H9 (cell line): ENCODE data around the gene TSPAN9. TPM values are rescaled to one million over a fixed set of nuclear protein-coding genes. Genes with fewer than 3 reads are reported as not detected.

Source experiments
- DNase-seq: peaks from one replicate; pipeline ENCODE4 v3.0.0-alpha.2; 2017
- H2AFZ ChIP-seq: one replicate; pipeline ENCODE4 v1.6.1; 2013; ENCODE audit warnings: mild to moderate bottlenecking, low read length, control low read depth, moderate library complexity
- H2AK5ac ChIP-seq: 2 replicates; pipeline ENCODE4 v1.6.1; 2013; ENCODE audit warnings: low read length, control low read depth, mixed read lengths; ENCODE audit not compliant: insufficient read length
- H2BK120ac ChIP-seq: one replicate; pipeline ENCODE4 v1.6.1; 2013; ENCODE audit warnings: low read depth, mild to moderate bottlenecking, low read length, control low read depth, inconsistent platforms; ENCODE audit not compliant: poor library complexity, severe bottlenecking
- H2BK12ac ChIP-seq: 2 replicates; pipeline ENCODE4 v1.6.1; 2013; ENCODE audit warnings: low read length, control low read depth, mixed read lengths, low read depth; ENCODE audit not compliant: insufficient read length
- H2BK15ac ChIP-seq: 2 replicates; pipeline ENCODE4 v1.6.1; 2013; ENCODE audit warnings: low read depth, low read length, control low read depth
- H2BK20ac ChIP-seq: one replicate; pipeline ENCODE4 v1.6.1; 2013; ENCODE audit warnings: low read depth, mild to moderate bottlenecking, low read length, control low read depth, inconsistent platforms; ENCODE audit not compliant: poor library complexity, severe bottlenecking
- H2BK5ac ChIP-seq: 2 replicates; pipeline ENCODE4 v1.6.1; 2013; ENCODE audit warnings: low read length, control low read depth, mixed read lengths; ENCODE audit not compliant: insufficient read length
- H3K14ac ChIP-seq: 2 replicates; pipeline ENCODE4 v1.6.1; 2013; ENCODE audit warnings: low read length, control low read depth; ENCODE audit not compliant: insufficient read depth
- H3K18ac ChIP-seq: 2 replicates; pipeline ENCODE4 v1.6.1; 2013; ENCODE audit warnings: low read depth, mild to moderate bottlenecking, mixed read lengths, low read length, control low read depth; ENCODE audit not compliant: insufficient read length
- H3K23ac ChIP-seq: 2 replicates; pipeline ENCODE4 v1.6.1; 2013; ENCODE audit warnings: low read length, control low read depth, mixed read lengths, low read depth; ENCODE audit not compliant: insufficient read length
- H3K23me2 ChIP-seq: 2 replicates; pipeline ENCODE4 v1.6.1; 2013; ENCODE audit warnings: low read depth, mild to moderate bottlenecking, mixed read lengths, low read length, control low read depth; ENCODE audit not compliant: insufficient read length, poor library complexity, severe bottlenecking
- H3K27ac ChIP-seq: 2 replicates; pipeline ENCODE4 v1.5.1; 2013; ENCODE audit warnings: low read length, control low read depth, mixed read lengths, low read depth; ENCODE audit not compliant: insufficient read length
- H3K27me3 ChIP-seq: 2 replicates; pipeline ENCODE4 v1.6.1; 2013; ENCODE audit warnings: low read length, control low read depth, inconsistent platforms; ENCODE audit not compliant: insufficient read depth
- H3K4ac ChIP-seq: 2 replicates; pipeline ENCODE4 v1.6.1; 2013; ENCODE audit warnings: low read depth, mild to moderate bottlenecking, control low read depth, inconsistent platforms, low read length, moderate library complexity
- H3K4me1 ChIP-seq: 2 replicates; pipeline ENCODE4 v1.6.1; 2013; ENCODE audit warnings: low read length, control low read depth, inconsistent platforms; ENCODE audit not compliant: insufficient read depth
- H3K4me2 ChIP-seq: 2 replicates; pipeline ENCODE4 v1.6.1; 2013; ENCODE audit warnings: low read length, control low read depth, mixed read lengths; ENCODE audit not compliant: insufficient read length, insufficient read depth
- H3K56ac ChIP-seq: 2 replicates; pipeline ENCODE4 v1.6.1; 2013; ENCODE audit warnings: low read depth, mild to moderate bottlenecking, mixed read lengths, low read length, control low read depth; ENCODE audit not compliant: insufficient read length
- H3K79me1 ChIP-seq: 2 replicates; pipeline ENCODE4 v1.6.1; 2013; ENCODE audit warnings: low read depth, mild to moderate bottlenecking, moderate library complexity, low read length, control low read depth, inconsistent platforms; ENCODE audit not compliant: insufficient read depth, poor library complexity, severe bottlenecking
- H3K79me2 ChIP-seq: 2 replicates; pipeline ENCODE4 v1.6.1; 2013; ENCODE audit warnings: low read length, control low read depth, inconsistent platforms; ENCODE audit not compliant: insufficient read depth
- H3K9ac ChIP-seq: 2 replicates; pipeline ENCODE4 v1.6.1; 2013; ENCODE audit warnings: low read length, control low read depth, mixed read lengths; ENCODE audit not compliant: insufficient read length; ENCODE audit errors: extremely low read depth
- H3K9me3 ChIP-seq: one replicate; pipeline ENCODE4 v1.6.1; 2013; ENCODE audit warnings: low read depth, low read length, inconsistent platforms; ENCODE audit not compliant: control insufficient read depth
- H3T11ph ChIP-seq: one replicate; pipeline ENCODE4 v1.6.1; 2013; ENCODE audit warnings: mild to moderate bottlenecking, low read length, control low read depth, inconsistent platforms
- H4K20me1 ChIP-seq: one replicate; pipeline ENCODE4 v1.6.1; 2013; ENCODE audit not compliant: control insufficient read depth, insufficient read length, insufficient read depth
- H4K5ac ChIP-seq: 2 replicates; pipeline ENCODE4 v1.6.1; 2013; ENCODE audit warnings: low read depth, mild to moderate bottlenecking, mixed read lengths, low read length, control low read depth; ENCODE audit not compliant: insufficient read length
- H4K8ac ChIP-seq: replicated peaks from 2 replicates; pipeline ENCODE4 v1.6.1; 2013; ENCODE audit warnings: low read length, control low read depth, mixed read lengths, low read depth; ENCODE audit not compliant: insufficient read length
- H4K91ac ChIP-seq: 2 replicates; pipeline ENCODE4 v1.6.1; 2013; ENCODE audit warnings: low read depth, mild to moderate bottlenecking, moderate library complexity, mixed read lengths, low read length, control low read depth; ENCODE audit not compliant: insufficient read length
- H3K27ac Mint-ChIP-seq, 3 experiments: 2 replicates in 2 of 3; 3 replicates in 1 of 3; pipeline ENCODE4 v1.8.0; 2020 to 2021; ENCODE audit warnings: mixed read lengths in 3 of 3, mild to moderate bottlenecking in 1 of 3, moderate library complexity in 1 of 3
- H3K27me3 Mint-ChIP-seq: 2 replicates; pipeline ENCODE4 v1.8.0; 2021; ENCODE audit warnings: low read depth, mild to moderate bottlenecking, moderate library complexity, mixed read lengths
- H3K36me3 Mint-ChIP-seq, 3 experiments: 2 replicates in 2 of 3; 3 replicates in 1 of 3; pipeline ENCODE4 v1.8.0; 2020 to 2021; ENCODE audit warnings: low read depth in 3 of 3, mixed read lengths in 3 of 3; ENCODE audit not compliant: insufficient read depth in 1 of 3
- H3K4me1 Mint-ChIP-seq, 2 experiments: 2 replicates each; pipeline ENCODE4 v1.8.0; 2020; ENCODE audit warnings: mixed read lengths in 2 of 2
- H3K4me3 Mint-ChIP-seq, 2 experiments: 2 replicates in 1 of 2; 3 replicates in 1 of 2; pipeline ENCODE4 v1.8.0; 2020 to 2021; ENCODE audit warnings: mild to moderate bottlenecking in 2 of 2, mixed read lengths in 2 of 2, moderate library complexity in 1 of 2
- H3K9me3 Mint-ChIP-seq, 2 experiments: 2 replicates in 1 of 2; 3 replicates in 1 of 2; pipeline ENCODE4 v1.8.0; 2020; ENCODE audit warnings: mild to moderate bottlenecking in 2 of 2, mixed read lengths in 2 of 2, moderate library complexity in 1 of 2
- WGBS: extraction: QIAGEN DNeasy Blood & Tissue Kit; methylation state at CpG from one replicate; pipeline ENCODE4 v1.1.7; 2013; ENCODE audit warnings: missing lambda C conversion rate, low lambda C conversion rate, mixed read lengths; ENCODE audit not compliant: insufficient read length; ENCODE audit errors: extremely low coverage; 5-methylcytosine and 5-hydroxymethylcytosine counted together
- total RNA-seq: library from RNA; stranded (reverse); gene quantifications from 2 replicates; pipeline ENCODE4 v1.2.1, GENCODE V29; 2021
- TF ChIP-seq, protein P1 (sequence below): fragments of 200-600 bp; sonication (generic); conservative IDR thresholded peaks from 3 replicates; pipeline ENCODE4 v1.8.0; 2021; ENCODE audit warnings: antibody characterized with exemption, mild to moderate bottlenecking

TSPAN9 gene
- total RNA-seq, 1 experiment from 2014 or later: 19.0 TPM

DNA sequence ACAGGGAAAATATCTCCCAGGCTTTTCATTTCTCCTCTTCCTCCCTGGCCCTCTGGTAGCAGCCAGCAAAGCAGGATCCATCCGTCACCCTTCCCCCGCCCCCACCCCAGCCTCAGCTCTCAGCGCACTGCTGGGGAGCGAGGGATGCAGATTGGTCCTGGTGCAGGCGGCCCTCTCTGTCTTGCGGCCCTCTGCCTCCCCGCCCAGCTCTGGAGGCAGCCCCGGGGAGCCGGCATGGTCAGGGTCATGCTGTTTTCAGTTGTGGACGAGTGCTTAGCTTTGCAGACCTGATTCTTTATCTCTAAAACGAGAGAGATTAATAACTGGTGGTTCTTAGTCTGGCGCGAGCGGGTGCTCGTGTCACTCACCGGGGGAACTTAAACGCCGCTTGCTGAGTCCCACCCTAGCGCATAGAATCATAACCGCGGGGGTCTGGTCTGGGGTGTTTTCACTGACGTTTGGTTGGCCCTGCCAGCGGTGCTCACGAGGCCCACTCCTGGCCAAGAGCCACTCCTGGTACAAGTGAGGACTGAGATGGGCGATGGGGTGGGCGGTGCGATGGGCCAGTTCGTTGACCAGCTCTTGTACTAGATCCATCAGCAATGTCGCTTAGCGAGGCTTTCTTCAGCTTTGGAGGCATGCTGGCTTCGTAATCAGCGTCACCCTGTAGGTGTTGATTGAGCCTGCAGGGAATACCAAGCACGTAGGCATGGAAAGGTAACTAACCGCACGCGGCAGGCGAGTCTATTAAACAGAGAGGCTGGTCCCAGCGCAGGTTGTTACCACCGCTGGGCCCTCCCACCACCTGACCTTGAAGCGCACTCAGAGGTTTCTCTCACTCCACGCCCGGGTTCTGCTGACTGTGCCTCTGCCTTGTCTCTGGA is 95.2 kb downstream of the TSPAN9 start:
- no peak overlapping the region for H3K4me3 Mint-ChIP-seq
- Histone ChIP-seq H3K23ac (no peak overlapping the region), H2AK5ac (no peak overlapping the region), H2BK5ac (no peak overlapping the region), H4K8ac (no peak overlapping the region), H3K18ac (no peak overlapping the region), H2BK15ac (no peak overlapping the region), H3K27me3 (no peaks in the 10 kb centered on the region), H3K23me2 (peaks cover 4% of the 10 kb centered on the region), H3T11ph (no peak overlapping the region), H2BK20ac (no peak overlapping the region), H3K56ac (no peak overlapping the region), H3K14ac (no peak overlapping the region; the same call in 1 of the 2 replicates), H4K91ac (no peak overlapping the region), H3K9ac (no peak overlapping the region), H3K27ac (no peak overlapping the region), H2BK120ac (no peak overlapping the region), H3K4ac (no peak overlapping the region), H2AFZ (no peak overlapping the region), H3K4me1 (peaks cover 5% of the 10 kb centered on the region; the same call in 1 of the 2 replicates), H3K79me1 (no peaks in the 10 kb centered on the region), H4K5ac (no peak overlapping the region), H2BK12ac (no peak overlapping the region), H3K9me3 (no peaks in the 10 kb centered on the region), H3K79me2 (no peaks in the 10 kb centered on the region), H4K20me1 (no peaks in the 10 kb centered on the region), H3K4me2 (no peak overlapping the region)
- no peaks in the 10 kb centered on the region for H3K9me3 Mint-ChIP-seq
- H3K36me3 Mint-ChIP-seq: no peaks in the 10 kb centered on the region
- no peak overlapping the region; a peak in 1 of 7 replicates for H3K27ac Mint-ChIP-seq
- TF ChIP-seq, protein P1, sequence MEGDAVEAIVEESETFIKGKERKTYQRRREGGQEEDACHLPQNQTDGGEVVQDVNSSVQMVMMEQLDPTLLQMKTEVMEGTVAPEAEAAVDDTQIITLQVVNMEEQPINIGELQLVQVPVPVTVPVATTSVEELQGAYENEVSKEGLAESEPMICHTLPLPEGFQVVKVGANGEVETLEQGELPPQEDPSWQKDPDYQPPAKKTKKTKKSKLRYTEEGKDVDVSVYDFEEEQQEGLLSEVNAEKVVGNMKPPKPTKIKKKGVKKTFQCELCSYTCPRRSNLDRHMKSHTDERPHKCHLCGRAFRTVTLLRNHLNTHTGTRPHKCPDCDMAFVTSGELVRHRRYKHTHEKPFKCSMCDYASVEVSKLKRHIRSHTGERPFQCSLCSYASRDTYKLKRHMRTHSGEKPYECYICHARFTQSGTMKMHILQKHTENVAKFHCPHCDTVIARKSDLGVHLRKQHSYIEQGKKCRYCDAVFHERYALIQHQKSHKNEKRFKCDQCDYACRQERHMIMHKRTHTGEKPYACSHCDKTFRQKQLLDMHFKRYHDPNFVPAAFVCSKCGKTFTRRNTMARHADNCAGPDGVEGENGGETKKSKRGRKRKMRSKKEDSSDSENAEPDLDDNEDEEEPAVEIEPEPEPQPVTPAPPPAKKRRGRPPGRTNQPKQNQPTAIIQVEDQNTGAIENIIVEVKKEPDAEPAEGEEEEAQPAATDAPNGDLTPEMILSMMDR: no peak
- DNase-seq: no peak
- peaks cover 36 to 49% of the 10 kb centered on the region in 2 experiments for H3K4me1 Mint-ChIP-seq
- no CpG with 5 or more reads among the region's 42 CpGs for WGBS
- H3K27me3 Mint-ChIP-seq: no peaks in the 10 kb centered on the region
